ENCODE data around the gene IL34. TPM values are rescaled to one million over a fixed set of nuclear protein-coding genes. Genes with fewer than 3 reads are reported as not detected.

IL34 gene
- total RNA-seq, 1 experiment from 2014 or later: 4.4 TPM

DNA sequence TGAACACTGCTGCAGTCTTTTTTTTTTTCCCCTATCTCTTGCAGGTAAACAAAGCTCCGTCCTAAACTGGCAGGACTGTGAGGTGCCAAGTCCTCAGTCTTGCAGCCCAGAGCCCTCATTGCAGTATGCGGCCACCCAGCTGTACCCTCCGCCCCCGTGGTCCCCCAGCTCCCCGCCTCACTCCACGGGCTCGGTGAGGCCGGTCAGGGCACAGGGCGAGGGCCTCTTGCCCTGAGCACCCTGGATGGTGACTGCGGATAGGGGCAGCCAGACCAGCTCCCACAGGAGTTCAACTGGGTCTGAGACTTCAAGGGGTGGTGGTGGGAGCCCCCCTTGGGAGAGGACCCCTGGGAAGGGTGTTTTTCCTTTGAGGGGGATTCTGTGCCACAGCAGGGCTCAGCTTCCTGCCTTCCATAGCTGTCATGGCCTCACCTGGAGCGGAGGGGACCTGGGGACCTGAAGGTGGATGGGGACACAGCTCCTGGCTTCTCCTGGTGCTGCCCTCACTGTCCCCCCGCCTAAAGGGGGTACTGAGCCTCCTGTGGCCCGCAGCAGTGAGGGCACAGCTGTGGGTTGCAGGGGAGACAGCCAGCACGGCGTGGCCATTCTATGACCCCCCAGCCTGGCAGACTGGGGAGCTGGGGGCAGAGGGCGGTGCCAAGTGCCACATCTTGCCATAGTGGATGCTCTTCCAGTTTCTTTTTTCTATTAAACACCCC is 13.8 kb downstream of the IL34 start:
- no peak overlapping the region for H3K23ac ChIP-seq (ENCODE audit: insufficient read length, low read depth, low read length)
- no peak overlapping the region for H3K9ac ChIP-seq (ENCODE audit: extremely low read depth, insufficient read length, low read length)
- no peak overlapping the region for H2BK120ac ChIP-seq (ENCODE audit: low read depth, low read length, poor library complexity, severe bottlenecking)
- peaks cover 3% of the 10 kb centered on the region; the same call in 1 of the 2 replicates for H3K4me1 ChIP-seq (ENCODE audit: insufficient read depth, low read length)
- no peaks in the 10 kb centered on the region for H3K27me3 ChIP-seq (ENCODE audit: insufficient read depth, low read length)
- no peak overlapping the region for H2BK15ac ChIP-seq (ENCODE audit: low read depth, low read length)
- no peaks in the 10 kb centered on the region; the same call in 1 of the 2 replicates for H3K27me3 Mint-ChIP-seq (ENCODE audit: low read depth)
- no peak for DNase-seq
- H2AFZ ChIP-seq (ENCODE audit: low read length): no peak overlapping the region
- H3K9me3 ChIP-seq (ENCODE audit: control insufficient read depth, low read depth, low read length): no peaks in the 10 kb centered on the region
- H3K56ac ChIP-seq (ENCODE audit: insufficient read length, low read depth, low read length): no peak overlapping the region
- peaks cover 8 to 19% of the 10 kb centered on the region in 2 experiments for H3K4me1 Mint-ChIP-seq
- no peak overlapping the region for H2BK5ac ChIP-seq (ENCODE audit: insufficient read length, low read length)
- TF ChIP-seq, protein P1, sequence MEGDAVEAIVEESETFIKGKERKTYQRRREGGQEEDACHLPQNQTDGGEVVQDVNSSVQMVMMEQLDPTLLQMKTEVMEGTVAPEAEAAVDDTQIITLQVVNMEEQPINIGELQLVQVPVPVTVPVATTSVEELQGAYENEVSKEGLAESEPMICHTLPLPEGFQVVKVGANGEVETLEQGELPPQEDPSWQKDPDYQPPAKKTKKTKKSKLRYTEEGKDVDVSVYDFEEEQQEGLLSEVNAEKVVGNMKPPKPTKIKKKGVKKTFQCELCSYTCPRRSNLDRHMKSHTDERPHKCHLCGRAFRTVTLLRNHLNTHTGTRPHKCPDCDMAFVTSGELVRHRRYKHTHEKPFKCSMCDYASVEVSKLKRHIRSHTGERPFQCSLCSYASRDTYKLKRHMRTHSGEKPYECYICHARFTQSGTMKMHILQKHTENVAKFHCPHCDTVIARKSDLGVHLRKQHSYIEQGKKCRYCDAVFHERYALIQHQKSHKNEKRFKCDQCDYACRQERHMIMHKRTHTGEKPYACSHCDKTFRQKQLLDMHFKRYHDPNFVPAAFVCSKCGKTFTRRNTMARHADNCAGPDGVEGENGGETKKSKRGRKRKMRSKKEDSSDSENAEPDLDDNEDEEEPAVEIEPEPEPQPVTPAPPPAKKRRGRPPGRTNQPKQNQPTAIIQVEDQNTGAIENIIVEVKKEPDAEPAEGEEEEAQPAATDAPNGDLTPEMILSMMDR (conservative IDR thresholded peaks at IDR 0.05): no peak
- H3K27ac ChIP-seq (ENCODE audit: insufficient read length, low read depth, low read length): no peak overlapping the region
- no peak overlapping the region for H3K27ac Mint-ChIP-seq
- H3K4me3 Mint-ChIP-seq: no peak overlapping the region
- H3K14ac ChIP-seq (ENCODE audit: insufficient read depth, low read length): no peak overlapping the region; the same call in 1 of the 2 replicates
- H2BK12ac ChIP-seq (ENCODE audit: insufficient read length, low read depth, low read length): no peak overlapping the region
- H3K23me2 ChIP-seq (ENCODE audit: insufficient read length, low read depth, low read length, poor library complexity, severe bottlenecking): no peaks in the 10 kb centered on the region
- H3K4me2 ChIP-seq (ENCODE audit: insufficient read depth, insufficient read length, low read length): no peak overlapping the region
- no peaks in the 10 kb centered on the region for H3K9me3 Mint-ChIP-seq
- H4K8ac ChIP-seq (replicated peaks; ENCODE audit: insufficient read length, low read depth, low read length): no peak overlapping the region
- no peak overlapping the region for H3T11ph ChIP-seq (ENCODE audit: low read length)
- H3K79me2 ChIP-seq (ENCODE audit: insufficient read depth, low read length): no peaks in the 10 kb centered on the region
- H3K36me3 Mint-ChIP-seq (ENCODE audit: insufficient read depth in 1 of 3, low read depth in 3 of 3): peaks cover 2 to 8% (median 3%) of the 10 kb centered on the region in 3 experiments; a peak in 3 of 7 replicates
- H3K4ac ChIP-seq (ENCODE audit: low read depth, low read length): no peak overlapping the region
- no peaks in the 10 kb centered on the region for H3K79me1 ChIP-seq (ENCODE audit: insufficient read depth, low read depth, low read length, poor library complexity, severe bottlenecking)
- H4K91ac ChIP-seq (ENCODE audit: insufficient read length, low read depth, low read length): no peak overlapping the region
- H4K20me1 ChIP-seq (ENCODE audit: control insufficient read depth, insufficient read depth, insufficient read length): no peaks in the 10 kb centered on the region
- H2AK5ac ChIP-seq (ENCODE audit: insufficient read length, low read length): no peak overlapping the region
- no peak overlapping the region for H4K5ac ChIP-seq (ENCODE audit: insufficient read length, low read depth, low read length)
- no CpG with 5 or more reads among the region's 16 CpGs for WGBS (ENCODE audit: extremely low coverage, insufficient read length, low lambda C conversion rate)
- H2BK20ac ChIP-seq (ENCODE audit: low read depth, low read length, poor library complexity, severe bottlenecking): no peak overlapping the region
- H3K18ac ChIP-seq (ENCODE audit: insufficient read length, low read depth, low read length): no peak overlapping the region

Measured in H9 (cell line).